GM23248 (cell line): Measurements from ENCODE around the gene ST3GAL5. TPM values are rescaled to one million over a fixed set of nuclear protein-coding genes. Genes with fewer than 3 reads are reported as not detected.

Experiments used
- DNase-seq: peaks from one replicate; pipeline ENCODE4 v3.0.0-alpha.2; 2015
- H2AFZ ChIP-seq: fragments of 200-600 bp; sonication (generic); 2 replicates; pipeline ENCODE4 v1.6.1; 2016; ENCODE audit warnings: antibody characterized with exemption
- H3F3A ChIP-seq: fragments of 200-600 bp; sonication (generic); 2 replicates; pipeline ENCODE4 v1.6.1; 2016; ENCODE audit warnings: mild to moderate bottlenecking, antibody characterized with exemption, mixed run types; ENCODE audit not compliant: insufficient read depth
- H3K27ac ChIP-seq: fragments of 200-600 bp; sonication (generic); 2 replicates; pipeline ENCODE4 v1.5.1; 2016; ENCODE audit warnings: mild to moderate bottlenecking
- H3K27me3 ChIP-seq: fragments of 200-600 bp; sonication (generic); replicated peaks from 2 replicates; pipeline ENCODE4 v1.6.1; 2016; ENCODE audit warnings: mild to moderate bottlenecking; ENCODE audit not compliant: insufficient read depth
- H3K36me3 ChIP-seq: fragments of 200-600 bp; sonication (generic); 2 replicates; pipeline ENCODE4 v1.6.1; 2016; ENCODE audit warnings: low read depth, mild to moderate bottlenecking
- H3K4me1 ChIP-seq: fragments of 200-600 bp; sonication (generic); 2 replicates; pipeline ENCODE4 v1.6.1; 2016; ENCODE audit warnings: mild to moderate bottlenecking; ENCODE audit not compliant: insufficient read depth
- H3K4me2 ChIP-seq: fragments of 200-600 bp; sonication (generic); one replicate; pipeline ENCODE4 v1.6.1; 2016; ENCODE audit warnings: mild to moderate bottlenecking; ENCODE audit not compliant: unreplicated experiment
- H3K4me3 ChIP-seq: fragments of 200-600 bp; sonication (generic); 2 replicates; pipeline ENCODE4 v1.5.1; 2016; ENCODE audit warnings: mild to moderate bottlenecking
- H3K79me2 ChIP-seq: fragments of 200-600 bp; sonication (generic); 2 replicates; pipeline ENCODE4 v1.6.1; 2016; ENCODE audit warnings: mild to moderate bottlenecking; ENCODE audit not compliant: insufficient read depth
- H3K9ac ChIP-seq: fragments of 200-600 bp; sonication (generic); 2 replicates; pipeline ENCODE4 v1.6.1; 2016; ENCODE audit warnings: mild to moderate bottlenecking
- H3K9me2 ChIP-seq: fragments of 200-600 bp; sonication (generic); 2 replicates; pipeline ENCODE4 v1.6.1; 2016; ENCODE audit warnings: mixed run types, mild to moderate bottlenecking, moderate library complexity; ENCODE audit not compliant: insufficient read depth
- H3K9me3 ChIP-seq: fragments of 200-600 bp; sonication (generic); one replicate; pipeline ENCODE4 v1.6.1; 2017; ENCODE audit warnings: low read depth
- H4K20me1 ChIP-seq: fragments of 200-600 bp; sonication (generic); 2 replicates; pipeline ENCODE4 v1.6.0; 2016; ENCODE audit not compliant: insufficient read depth
- EZH2 ChIP-seq: fragments of 200-600 bp; sonication (generic); IDR thresholded peaks from 2 replicates; pipeline ENCODE4 v1.6.1; 2018; ENCODE audit warnings: antibody characterized with exemption, mild to moderate bottlenecking; ENCODE audit not compliant: insufficient read depth, poor library complexity, severe bottlenecking
- EZH2phosphoT487 ChIP-seq: fragments of 200-600 bp; sonication (generic); IDR thresholded peaks from 2 replicates; pipeline ENCODE4 v1.6.1; 2018; ENCODE audit warnings: antibody characterized with exemption, moderate library complexity, mild to moderate bottlenecking, low read depth; ENCODE audit not compliant: insufficient read depth
- WGBS, 2 experiments: methylation state at CpG; one replicate each; pipeline ENCODE4 v1.1.6; 2015 to 2017; ENCODE audit warnings: low lambda C conversion rate in 2 of 2, low coverage in 1 of 2; ENCODE audit errors: missing lambda C conversion rate in 2 of 2; 5-methylcytosine and 5-hydroxymethylcytosine counted together
- in situ Hi-C: fragments of 300-500 bp; cut with MboI; formaldehyde crosslinking; loops from 2 replicates; pipeline ENCODE4 v1.15.0; 2020
- polyA plus RNA-seq: library from polyadenylated mRNA; unstranded; fragments of >200 nt; fragmentation: Nextera tagmentation; extraction: Ambion mirVana; gene quantifications from 2 replicates; pipeline ENCODE4 v1.2.1, GENCODE V29; 2016
- total RNA-seq: library from RNA; depleted of rRNA; stranded (reverse); fragments of >200 nt; shearing (Covaris generic); gene quantifications from 2 replicates; pipeline ENCODE4 v1.2.3, GENCODE V29; 2014

ST3GAL5 gene
- total and polyA plus RNA-seq, 2 experiments from 2014 or later: 16.4 to 21.0 TPM

DNA sequence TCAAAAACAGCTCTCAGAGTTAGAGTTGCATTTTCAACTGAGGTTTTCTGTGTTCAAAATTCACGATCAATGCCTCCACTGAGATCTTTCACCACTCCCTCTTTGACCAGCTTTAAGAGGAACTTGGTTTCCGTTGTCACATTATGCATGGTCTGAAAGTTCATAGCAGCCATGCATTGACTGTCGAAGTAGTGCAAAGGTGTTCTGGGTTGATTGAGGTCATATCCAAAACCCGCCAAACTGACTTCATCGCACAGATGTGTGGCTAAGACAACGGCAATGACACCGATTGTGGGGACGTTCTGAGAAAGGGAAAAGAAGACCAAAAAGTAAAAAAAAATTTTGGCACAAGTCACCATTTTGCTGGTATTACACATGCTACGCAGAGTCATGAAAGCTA is 48.7 kb downstream of the ST3GAL5 start:
- TF ChIP-seq EZH2 (no peak), EZH2phosphoT487 (no peak)
- H3K27me3 ChIP-seq: no peaks in the 10 kb centered on the region
- DNase-seq: no peak
- 0 out of 2 replicates have a peak, but pooled peaks cover 13% of the 10 kb centered on the region for H3K36me3 ChIP-seq
- 80 to 86% methylated on average over 9 of the region's 9 CpGs for WGBS, 2 experiments
- H3K27ac ChIP-seq: no peak overlapping the region
- no peaks in the 10 kb centered on the region for H3K4me1 ChIP-seq
- no peaks in the 10 kb centered on the region for H3K9me2 ChIP-seq
- H3K79me2 ChIP-seq: no peaks in the 10 kb centered on the region
- no peak overlapping the region for H3K4me2 ChIP-seq
- no peaks in the 10 kb centered on the region for H4K20me1 ChIP-seq
- H3K9me3 ChIP-seq: no peaks in the 10 kb centered on the region
- H3K9ac ChIP-seq: no peak overlapping the region
- no peaks in the 10 kb centered on the region for H3F3A ChIP-seq
- H2AFZ ChIP-seq: no peak overlapping the region
- no peak overlapping the region for H3K4me3 ChIP-seq
- in situ Hi-C loops: no loop called here

DNA sequence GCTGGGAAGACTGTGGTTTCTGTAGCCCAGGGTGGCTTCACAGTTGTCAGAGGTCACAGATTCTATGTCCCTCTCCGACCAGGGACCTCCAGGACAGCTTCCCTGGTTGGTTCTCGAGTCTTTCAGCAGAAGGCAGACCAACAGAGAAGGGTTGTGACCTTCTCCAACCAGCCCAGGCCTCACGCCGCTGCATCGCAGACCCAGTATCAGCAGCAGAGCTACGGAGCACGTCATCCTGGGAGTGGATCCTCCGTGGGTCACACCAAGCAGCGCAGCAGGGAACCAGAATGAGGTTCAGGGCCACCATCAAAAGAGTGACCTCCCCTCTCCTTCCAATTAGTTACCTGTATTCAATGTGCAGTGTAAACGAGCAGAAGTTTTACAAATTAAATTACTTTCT is 49.3 kb downstream of the ST3GAL5 start:
- TF ChIP-seq EZH2phosphoT487 (no peak), EZH2 (no peak)
- no peaks in the 10 kb centered on the region for H3K79me2 ChIP-seq
- H3K9me2 ChIP-seq: no peaks in the 10 kb centered on the region
- H3K27me3 ChIP-seq: no peaks in the 10 kb centered on the region
- H3K27ac ChIP-seq: no peak overlapping the region
- no peaks in the 10 kb centered on the region for H4K20me1 ChIP-seq
- H3K4me2 ChIP-seq: no peak overlapping the region
- H2AFZ ChIP-seq: no peak overlapping the region
- H3K9ac ChIP-seq: no peak overlapping the region
- peaks cover 5% of the 10 kb centered on the region; the same call in 1 of the 2 replicates for H3F3A ChIP-seq
- 0 out of 2 replicates have a peak, but pooled peaks cover 13% of the 10 kb centered on the region for H3K36me3 ChIP-seq
- in situ Hi-C loops: no loop called here
- H3K4me3 ChIP-seq: no peak overlapping the region
- no peaks in the 10 kb centered on the region for H3K9me3 ChIP-seq
- 86 to 87% methylated on average over 10 of the region's 10 CpGs for WGBS, 2 experiments
- peaks cover 5% of the 10 kb centered on the region; the same call in 1 of the 2 replicates for H3K4me1 ChIP-seq
- DNase-seq: no peak

DNA sequence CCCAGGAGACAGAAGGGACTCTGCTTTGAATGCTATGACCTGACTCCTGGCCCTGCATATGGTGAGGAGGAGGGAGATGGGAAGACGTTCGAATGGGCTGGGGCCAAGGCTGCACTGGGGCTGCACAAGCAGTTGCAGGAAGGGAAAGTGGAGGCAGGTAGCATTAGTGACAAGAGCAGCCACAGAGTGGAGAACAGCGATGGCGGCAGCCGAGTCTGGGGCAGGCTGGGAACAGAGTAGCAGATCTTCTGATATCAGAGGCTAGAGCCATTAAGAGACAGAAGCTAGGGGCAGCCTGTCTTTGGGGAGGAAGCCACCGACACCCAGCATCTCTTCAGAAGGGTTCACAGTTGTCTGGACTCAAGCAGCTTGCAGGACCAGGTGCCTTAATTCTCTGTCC is 50.1 kb downstream of the ST3GAL5 start:
- Histone ChIP-seq H3F3A (peaks cover 10% of the 10 kb centered on the region; the same call in 1 of the 2 replicates), H3K79me2 (no peaks in the 10 kb centered on the region), H3K27ac (no peak overlapping the region), H2AFZ (no peak overlapping the region), H4K20me1 (no peaks in the 10 kb centered on the region), H3K9ac (no peak overlapping the region), H3K9me2 (no peaks in the 10 kb centered on the region), H3K4me1 (peaks cover 7% of the 10 kb centered on the region; the same call in 1 of the 2 replicates), H3K9me3 (no peaks in the 10 kb centered on the region), H3K27me3 (no peaks in the 10 kb centered on the region), H3K4me3 (no peak overlapping the region), H3K4me2 (no peak overlapping the region), H3K36me3 (0 out of 2 replicates have a peak, but pooled peaks cover 7% of the 10 kb centered on the region)
- WGBS, 2 experiments: 91 to 97% methylated on average over 6 of the region's 6 CpGs
- in situ Hi-C loops: no loop called here
- TF ChIP-seq EZH2phosphoT487 (no peak), EZH2 (no peak)
- DNase-seq: no peak

DNA sequence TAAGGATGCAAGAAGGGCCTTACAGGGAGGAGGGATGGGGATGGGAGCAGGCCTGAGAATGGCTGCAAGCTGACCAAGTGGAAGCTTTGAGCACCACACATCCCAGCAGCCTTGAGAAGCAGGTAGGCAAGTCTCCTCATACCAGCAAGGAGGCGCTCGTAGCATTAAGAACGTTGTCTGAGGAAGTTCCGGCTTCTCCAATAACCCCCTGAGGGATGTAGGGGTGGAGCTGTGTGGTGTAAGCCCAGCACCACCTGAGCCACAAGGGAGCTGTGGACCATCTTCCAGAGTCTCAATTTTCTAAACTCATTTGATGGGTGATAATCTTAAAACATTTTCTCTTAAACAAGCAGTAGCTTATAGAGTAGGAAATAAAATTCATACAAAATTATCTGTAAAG is 50.6 kb downstream of the ST3GAL5 start:
- Histone ChIP-seq H3K4me1 (peaks cover 7% of the 10 kb centered on the region; the same call in 1 of the 2 replicates), H3K36me3 (0 out of 2 replicates have a peak, but pooled peaks cover 3% of the 10 kb centered on the region), H3K4me2 (no peak overlapping the region), H4K20me1 (no peaks in the 10 kb centered on the region), H3F3A (peaks cover 10% of the 10 kb centered on the region; the same call in 1 of the 2 replicates), H2AFZ (no peak overlapping the region), H3K79me2 (no peaks in the 10 kb centered on the region), H3K4me3 (no peak overlapping the region), H3K27ac (no peak overlapping the region), H3K9me2 (no peaks in the 10 kb centered on the region), H3K9ac (no peak overlapping the region), H3K9me3 (no peaks in the 10 kb centered on the region), H3K27me3 (no peaks in the 10 kb centered on the region)
- WGBS, 2 experiments: 70 to 74% methylated on average over 4 of the region's 4 CpGs
- in situ Hi-C loops: no loop called here
- DNase-seq: no peak
- TF ChIP-seq EZH2phosphoT487: no peak
- no peak for TF ChIP-seq EZH2

DNA sequence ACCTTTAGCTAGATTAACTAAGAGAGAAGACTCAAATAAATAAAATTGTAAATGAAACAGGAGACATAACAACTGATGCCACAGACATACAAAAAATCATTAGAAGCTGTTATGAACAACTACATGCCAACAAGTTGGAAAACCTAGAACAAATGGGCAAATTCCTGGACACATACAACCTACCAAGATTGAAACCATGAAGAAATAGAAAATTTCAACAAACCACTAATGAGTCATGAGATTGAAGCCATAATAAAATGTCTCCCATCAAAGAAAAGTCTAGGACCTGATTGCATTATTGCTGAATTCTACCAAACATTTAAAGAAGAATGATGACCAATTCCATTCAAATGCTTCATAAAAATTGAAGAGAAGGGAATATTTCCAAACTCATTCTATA is 54.3 kb downstream of the ST3GAL5 start:
- Histone ChIP-seq H3K36me3 (no peaks in the 10 kb centered on the region), H3K9me2 (no peaks in the 10 kb centered on the region), H2AFZ (no peak overlapping the region), H3K9me3 (no peaks in the 10 kb centered on the region), H3K79me2 (no peaks in the 10 kb centered on the region), H3K4me3 (no peak overlapping the region), H3K27ac (no peak overlapping the region), H4K20me1 (no peaks in the 10 kb centered on the region), H3F3A (peaks cover 10% of the 10 kb centered on the region; the same call in 1 of the 2 replicates), H3K4me2 (no peak overlapping the region), H3K4me1 (peaks cover 7% of the 10 kb centered on the region; the same call in 1 of the 2 replicates), H3K27me3 (no peaks in the 10 kb centered on the region), H3K9ac (no peak overlapping the region)
- in situ Hi-C loops: no loop called here
- TF ChIP-seq EZH2phosphoT487 (no peak), EZH2 (no peak)
- peak; percentile 43 for DNase-seq
